ENCODE data around the gene CUL4B. TPM values are rescaled to one million over a fixed set of nuclear protein-coding genes. Genes with fewer than 3 reads are reported as not detected.
"Not testable (repeated sequence)": the region's sequence is repeated elsewhere in the genome, so short reads cannot be mapped to it uniquely, and the experiment has no call there.

The CUL4B gene
- 10 to 100 TPM; 64.0 to 76.2 (median 69.1) TPM for polyA plus RNA-seq (ENCODE audit: insufficient read length in 4 of 4)

DNA sequence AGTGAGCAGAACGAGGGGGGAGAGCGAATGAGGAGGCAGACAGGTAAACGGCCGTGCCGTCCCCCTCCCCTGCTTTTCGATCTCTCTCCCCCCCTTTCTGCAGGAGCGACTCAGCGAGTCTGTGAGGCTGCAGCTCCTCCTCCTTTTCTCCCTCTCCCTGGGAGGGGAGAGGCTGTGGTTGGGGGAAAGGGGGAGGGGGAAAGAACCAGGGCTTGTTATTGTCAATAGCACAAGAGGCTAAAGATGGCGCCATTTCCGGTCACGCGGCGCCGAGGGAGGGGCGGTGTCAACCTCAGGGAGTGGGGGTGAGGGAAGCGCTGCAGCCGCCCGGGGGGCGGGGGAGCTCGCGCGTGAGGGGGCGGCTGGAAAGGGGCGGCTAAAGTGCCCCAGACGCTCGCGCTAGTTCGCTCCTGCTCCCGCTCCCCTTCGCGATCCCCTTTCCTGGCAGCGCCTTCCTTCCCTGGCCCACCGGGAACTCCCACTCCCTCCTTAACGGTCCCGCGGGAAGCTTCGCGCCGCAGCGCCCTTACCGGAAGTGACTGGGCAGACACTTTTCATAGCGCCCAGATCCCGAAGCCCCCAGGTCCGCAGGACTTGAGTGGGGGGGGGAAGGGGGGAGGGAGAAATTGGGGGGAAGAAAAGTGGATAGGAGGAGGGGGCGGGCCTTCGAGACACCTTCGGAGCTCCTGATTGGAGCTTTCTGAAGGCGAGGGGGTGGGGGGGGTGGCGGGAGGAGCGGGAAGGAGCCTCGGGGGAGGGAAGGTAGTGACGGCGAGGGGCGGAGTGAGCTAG lies at the start of gene CUL4B:
TSS of gene CUL4B (minus strand) at position 121 of the 792 bp plus-strand sequence. CDS start 324 bp downstream, outside the sequence.
- DNase-seq (ENCODE audit: low read depth in 4 of 4, low spot score in 2 of 4) = peak; percentile 80 to 87 (median 83)

DNA sequence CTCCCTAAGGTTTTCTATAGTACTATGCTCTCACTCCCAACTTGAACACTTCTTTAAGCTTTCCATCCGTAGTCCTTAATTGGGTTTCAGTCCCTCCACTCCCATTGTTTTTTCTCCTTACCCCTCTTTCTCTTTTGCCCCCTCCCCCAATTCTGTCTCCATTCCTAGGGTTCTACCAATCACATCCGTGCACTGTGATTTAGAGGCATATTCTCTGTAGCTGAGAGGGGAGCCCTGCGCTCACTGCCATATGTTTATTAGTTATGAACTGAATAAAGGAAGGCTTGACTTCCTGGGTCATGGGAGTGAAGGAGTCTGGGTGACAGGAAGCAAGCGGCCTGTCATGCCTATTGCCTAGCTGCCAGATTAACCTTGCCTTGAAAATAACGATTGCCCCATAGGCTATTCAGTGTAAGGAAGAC lies 43.6 kb upstream of the CUL4B start:
- DNase-seq (ENCODE audit: low read depth in 4 of 4, low spot score in 2 of 4) = peak; percentile 1 to 8 (median 4)

DNA sequence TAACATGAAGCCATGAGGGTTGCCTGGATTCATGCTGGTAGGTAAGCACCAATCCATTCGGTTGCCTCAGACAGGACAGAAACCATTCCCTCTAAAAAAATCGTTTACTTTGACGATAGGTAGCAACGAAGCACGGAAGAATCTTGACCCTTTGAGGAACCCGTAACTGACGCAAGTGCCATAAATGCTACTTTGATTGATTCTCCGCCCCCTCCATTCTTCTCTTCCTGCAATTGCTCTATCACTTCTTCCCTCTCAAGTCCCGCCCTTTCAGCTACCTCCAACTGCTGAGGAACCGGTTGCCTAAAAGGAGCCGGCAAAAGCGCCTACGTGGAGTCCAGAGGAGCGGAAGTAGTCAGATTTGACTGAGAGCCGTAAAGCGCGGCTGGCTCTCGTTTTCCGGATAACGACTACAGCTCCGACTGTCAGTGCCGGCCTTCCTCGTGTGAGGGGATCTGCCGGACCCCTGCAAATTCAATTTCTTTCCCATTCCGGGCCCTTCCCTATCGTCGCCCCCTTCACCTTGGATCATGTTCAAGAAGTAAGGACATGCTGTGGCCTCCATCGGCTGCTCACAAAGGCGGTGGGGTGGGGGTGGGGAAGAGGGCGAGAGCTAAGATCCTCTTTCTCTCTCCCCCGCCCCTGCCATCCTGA lies 43.1 kb upstream of the CUL4B start, which contains the start of gene MCTS1:
TSS of gene MCTS1 (plus strand) at position 395 of the 654 bp plus-strand sequence. CDS start at position 531, 136 bp downstream.
- peak; percentile 67 to 84 (median 78) for DNase-seq (ENCODE audit: low read depth in 4 of 4, low spot score in 2 of 4)

DNA sequence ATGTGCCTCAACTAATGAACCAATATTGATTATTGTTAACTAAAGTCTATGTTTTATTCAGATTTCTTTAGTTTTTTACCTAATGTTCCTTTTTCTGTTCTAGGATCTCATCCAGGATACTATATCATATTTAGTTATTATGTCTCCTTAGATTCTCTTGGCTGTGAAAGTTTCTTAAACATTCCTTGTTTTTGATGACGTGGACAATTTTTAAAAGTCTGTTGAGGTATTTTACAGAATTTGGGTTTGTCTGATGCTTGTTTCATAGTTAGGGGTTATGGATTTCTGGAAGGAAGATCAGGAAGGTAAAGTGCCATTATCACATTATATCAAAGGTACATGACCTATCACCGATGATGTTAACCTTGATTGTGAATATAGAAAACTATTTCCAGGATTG lies 24.9 kb upstream of the CUL4B start:
- no peak for DNase-seq (ENCODE audit: low read depth in 4 of 4, low spot score in 2 of 4)

DNA sequence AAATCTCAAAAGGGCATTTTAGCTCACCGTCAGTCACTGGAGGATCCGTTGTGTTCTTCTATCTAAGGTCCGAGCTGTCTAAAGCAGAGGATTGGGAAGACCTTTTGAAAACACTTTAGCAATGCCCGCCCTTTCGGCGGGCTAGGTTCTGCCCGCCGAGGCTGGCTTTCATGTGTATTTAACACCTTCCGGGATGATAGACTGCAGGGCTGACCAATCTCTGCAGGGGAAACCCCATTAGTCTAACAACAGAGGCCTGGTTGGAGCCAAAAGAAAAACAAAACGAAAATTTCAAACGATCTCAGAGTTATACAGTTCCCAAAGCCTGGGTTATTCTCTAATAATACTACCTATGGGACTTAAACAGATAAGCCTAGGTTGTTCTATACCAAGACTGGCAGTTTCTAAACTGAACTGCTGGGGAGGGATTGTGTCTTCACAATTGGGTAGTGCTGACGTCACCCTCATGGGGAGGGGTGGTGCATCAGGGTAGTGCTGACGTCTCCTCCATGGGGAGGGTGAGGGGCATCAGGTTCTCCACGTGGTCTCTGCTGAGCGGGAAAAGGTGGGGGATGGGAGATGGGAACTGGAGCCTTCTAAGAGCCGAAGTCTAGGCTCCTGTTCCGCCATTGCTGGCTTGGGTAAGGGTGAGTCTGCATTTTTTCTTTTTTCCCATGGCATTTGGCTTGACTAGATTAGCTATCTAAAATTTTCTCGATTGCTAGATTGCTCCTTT lies 14.8 kb upstream of the CUL4B start:
- no peak for DNase-seq (ENCODE audit: low read depth in 4 of 4, low spot score in 2 of 4)

DNA sequence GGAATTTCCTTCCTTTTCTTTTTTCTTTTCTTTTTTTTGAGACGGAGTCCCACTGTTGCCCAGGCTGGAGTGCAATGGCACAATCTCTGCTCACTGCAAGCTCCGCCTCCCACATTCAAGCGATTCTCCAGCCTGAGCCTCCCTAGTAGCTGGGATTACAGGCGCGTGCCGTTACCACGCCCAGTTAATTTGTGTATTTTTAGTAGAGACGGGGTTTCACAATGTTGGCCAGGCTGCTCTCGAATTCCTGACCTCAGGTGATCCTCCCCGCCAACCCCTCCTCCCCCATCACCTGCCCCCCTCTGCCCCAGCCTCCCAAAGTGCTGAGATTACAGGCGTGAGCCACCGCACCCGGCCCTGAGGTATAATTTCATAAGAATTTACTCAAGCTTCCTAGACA lies 13.0 kb upstream of the CUL4B start:
- DNase-seq (ENCODE audit: low read depth in 4 of 4, low spot score in 2 of 4) = not testable (repeated sequence)

DNA sequence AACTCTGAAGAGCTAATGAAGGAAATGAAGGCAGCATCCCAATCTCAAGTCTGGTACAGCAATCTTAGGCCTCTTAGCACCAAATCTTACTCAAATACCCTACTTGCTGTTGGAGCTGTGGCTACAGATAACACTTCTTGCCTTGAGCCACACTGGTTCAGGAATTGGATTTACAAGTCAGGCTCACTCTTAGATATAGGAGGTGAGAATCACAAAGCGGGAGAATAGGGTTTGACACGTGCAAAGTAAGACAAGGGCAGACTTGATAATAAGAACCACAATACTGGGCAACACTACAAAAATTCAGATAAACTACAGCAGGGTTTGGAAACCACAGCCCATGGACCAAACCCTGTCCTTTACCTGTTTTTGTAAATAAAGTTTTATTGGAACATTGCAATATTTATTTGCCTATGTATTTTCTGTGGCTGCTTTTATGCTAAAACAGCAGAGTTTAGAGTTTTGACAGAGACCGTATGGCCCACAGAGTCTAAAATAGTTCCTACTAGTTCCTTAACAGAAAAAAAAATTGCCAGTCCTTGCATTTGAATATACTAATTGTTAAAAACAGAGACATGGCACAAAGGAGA lies 9.3 kb upstream of the CUL4B start:
- no peak for DNase-seq (ENCODE audit: low read depth in 4 of 4, low spot score in 2 of 4)

DNA sequence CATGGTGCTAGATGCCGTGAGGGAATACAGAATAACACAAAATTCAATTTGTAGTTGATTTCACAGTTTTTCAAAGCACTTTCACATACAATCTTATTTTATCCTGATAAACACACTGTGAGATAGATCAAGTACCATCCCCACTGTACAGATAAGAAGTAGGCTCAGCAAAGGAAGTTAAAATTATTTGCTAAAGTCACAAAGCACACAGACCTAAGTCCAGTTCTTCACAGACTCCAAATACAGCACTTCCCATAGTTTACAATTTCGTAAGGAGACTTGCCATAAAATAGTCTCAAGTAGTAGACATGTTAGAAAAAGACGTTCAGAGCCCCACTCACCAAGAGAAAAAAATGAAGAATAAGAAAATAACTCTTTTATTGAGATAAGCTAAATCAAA lies 7.8 kb upstream of the CUL4B start:
- DNase-seq (ENCODE audit: low read depth in 4 of 4, low spot score in 2 of 4) = no peak

DNA sequence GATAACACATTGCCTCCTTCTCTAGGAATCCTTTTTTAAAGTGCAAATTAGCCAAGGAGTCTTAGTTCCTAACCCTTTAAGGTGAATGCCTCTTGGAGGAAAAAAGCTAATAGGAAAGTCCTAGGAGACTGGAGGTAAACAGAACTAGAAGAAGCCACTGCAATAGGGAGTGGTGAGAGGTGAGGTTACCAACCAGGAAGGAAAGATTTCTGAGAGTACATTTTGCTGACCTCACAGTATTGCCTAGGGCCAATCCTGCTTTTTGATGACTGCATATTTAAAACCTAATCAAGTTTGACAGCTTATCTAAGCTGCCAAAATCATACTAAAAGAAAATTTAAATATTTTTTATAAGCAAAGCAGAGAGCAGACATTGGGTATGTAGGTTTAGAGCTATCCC lies 7.3 kb upstream of the CUL4B start:
- DNase-seq (ENCODE audit: low read depth in 4 of 4, low spot score in 2 of 4) = no peak

DNA sequence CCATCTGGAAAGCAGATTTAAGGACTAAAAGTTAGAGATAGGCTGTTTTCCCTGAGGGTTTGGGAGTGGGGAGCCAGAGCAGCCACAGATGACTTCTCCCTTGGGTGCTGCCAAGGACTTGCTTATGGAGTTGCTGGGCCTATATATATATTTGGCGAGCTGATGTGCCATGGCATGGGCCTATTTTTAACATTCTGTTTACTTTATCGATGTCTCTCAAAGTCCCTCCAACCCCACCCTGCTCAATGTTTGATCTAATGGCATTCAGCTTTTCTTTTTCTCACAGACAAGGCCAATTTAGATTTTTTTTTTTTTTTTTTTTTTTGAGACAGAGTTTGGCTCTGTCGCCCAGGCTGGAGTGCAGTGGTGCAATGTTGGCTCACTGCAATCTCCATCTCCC lies 6.1 kb upstream of the CUL4B start:
- no peak for DNase-seq (ENCODE audit: low read depth in 4 of 4, low spot score in 2 of 4)

DNA sequence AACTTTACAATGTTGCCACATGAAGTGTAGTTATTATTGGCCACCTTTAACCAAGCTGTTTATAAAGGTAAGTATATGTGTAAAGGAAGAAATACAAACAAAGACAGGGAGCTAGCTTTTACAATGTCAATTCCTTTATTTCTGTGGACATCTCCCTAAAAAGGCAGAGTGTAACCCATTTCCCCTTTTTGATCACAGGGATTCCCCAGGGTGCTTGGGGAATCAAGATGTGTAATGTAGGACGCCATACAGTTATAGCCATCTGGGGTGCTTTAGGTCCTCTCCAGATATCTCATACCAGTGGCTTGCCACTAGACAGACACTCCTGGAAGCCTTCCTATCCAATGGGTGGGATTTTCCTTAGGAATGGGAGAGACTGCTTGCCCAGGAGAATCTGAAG lies 4.2 kb upstream of the CUL4B start:
- no peak for DNase-seq (ENCODE audit: low read depth in 4 of 4, low spot score in 2 of 4)

DNA sequence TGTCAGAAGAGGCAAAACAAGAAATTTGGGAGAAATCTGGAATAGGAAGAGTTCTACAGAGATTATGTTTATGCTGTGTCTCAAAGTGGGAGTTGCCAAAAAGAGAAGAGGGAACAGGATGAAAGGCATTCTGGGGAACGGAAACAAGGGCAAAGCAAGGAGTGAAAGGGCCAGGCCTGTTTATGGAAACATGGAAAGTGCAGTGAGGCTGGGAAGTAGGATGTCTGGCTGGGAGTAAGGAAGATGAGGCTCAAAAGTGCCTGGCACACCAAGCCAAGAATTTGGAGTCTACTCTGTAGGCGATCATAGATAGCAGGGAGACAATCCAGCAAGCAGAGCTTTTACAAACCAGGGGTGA lies 1.8 kb upstream of the CUL4B start:
- DNase-seq (ENCODE audit: low read depth in 4 of 4, low spot score in 2 of 4) = no peak

DNA sequence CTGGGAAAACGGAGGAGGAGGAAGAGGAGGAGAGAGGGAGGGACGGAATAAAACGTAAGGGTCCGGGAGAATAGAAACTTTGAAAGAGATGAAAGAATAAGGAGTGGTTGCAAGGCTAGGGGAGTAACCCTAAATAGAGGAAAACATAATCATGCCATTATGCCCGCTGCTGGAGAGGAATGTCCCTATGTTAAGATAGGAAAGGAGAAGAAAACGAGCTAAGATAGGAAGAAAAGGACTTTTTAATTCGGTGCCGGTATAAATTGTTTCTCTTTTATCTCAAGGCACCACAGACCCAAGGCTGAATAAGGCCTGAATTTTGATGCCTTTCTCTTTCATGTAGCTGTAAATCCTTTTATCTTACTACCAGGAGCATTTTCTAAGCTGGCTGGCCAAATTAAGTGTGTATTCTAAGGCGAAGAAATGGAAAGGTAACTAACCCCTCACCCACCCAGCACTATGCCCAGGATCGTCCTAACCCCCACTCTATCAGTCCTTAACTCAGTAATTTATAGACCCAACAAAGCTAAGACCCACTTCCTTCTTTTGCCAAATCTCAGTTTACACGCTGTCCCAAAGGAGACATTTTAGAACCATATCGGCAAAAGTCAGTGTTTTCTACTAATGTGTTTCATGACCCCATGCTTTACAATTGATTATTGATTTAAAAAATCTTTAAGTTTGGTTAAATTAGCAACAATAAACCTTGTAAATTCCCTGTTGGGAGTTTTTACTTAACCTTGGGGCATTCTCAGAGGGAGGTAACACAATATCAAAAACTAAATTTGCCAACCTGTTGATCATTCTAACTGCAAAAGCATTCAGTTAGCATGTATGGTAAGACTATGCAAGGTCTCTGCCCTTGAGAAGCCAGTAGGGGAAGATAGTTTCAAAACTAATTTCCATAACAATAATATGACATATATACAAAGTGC lies 1.1 kb upstream of the CUL4B start:
- peak in 1 of 4 donors; percentile 45 for DNase-seq (ENCODE audit: low read depth in 4 of 4, low spot score in 2 of 4)

DNA sequence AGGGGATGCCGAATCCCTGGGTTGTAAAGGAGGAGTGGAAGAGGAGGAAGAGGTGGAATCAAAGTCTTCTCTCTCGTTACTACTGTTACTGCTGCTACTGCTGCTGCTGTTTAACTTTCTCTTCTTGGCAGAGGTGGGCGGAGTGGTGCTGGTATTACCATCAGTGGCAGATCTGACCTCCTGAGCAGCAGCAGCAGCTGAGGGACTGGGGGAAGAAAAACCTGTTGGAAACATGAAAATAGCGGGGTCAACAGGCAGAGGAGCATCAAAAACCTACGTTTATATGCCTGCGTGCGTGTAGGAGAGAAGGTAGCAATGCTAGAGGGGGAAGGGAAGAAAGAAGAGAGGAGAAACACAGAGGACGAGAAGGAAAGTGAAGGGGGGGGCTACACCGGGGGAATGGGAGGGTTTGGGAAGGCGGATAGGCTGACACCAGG lies 339 bp downstream of the CUL4B start:
- peak in 2 of 4 donors; percentile 28 to 55 for DNase-seq (ENCODE audit: low read depth in 4 of 4, low spot score in 2 of 4)

DNA sequence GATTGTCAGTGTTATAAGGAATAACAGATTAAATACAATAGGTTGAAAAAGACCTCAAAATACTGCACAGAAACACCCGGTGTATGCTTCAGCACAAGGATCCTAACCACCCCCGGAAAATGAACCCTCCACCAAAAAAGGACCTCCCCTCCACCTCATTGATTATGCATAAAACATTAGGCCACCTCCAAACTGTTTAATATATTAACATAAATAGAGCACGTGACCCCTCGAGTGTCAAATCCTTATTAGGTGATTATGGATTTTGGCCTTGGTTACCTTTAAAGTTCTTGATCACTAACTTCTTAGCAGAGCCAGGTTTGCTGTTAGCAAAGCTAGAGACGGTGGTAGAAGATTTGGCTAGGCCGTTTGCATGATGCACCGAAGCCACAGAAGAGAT lies 958 bp downstream of the CUL4B start:
- no peak for DNase-seq (ENCODE audit: low read depth in 4 of 4, low spot score in 2 of 4)

DNA sequence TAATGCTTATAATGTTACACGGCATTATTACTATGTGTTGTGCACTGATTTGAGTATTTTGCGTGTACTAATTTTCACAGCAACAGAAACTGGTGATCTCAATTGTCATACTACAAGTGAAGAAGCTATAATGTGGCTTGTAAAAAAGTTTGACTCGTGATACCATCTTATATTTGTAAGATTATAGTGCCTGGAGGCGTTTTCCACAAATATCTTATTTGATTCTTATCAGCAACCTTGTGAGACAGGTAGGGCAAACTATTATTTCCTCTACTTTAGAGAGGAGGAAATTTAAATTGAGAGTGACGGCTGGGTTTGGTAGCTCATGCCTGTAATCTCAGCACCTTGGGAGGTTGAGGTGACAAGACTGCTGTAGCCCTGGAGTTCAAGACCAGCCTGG lies 4.5 kb downstream of the CUL4B start:
- no peak for DNase-seq (ENCODE audit: low read depth in 4 of 4, low spot score in 2 of 4)

DNA sequence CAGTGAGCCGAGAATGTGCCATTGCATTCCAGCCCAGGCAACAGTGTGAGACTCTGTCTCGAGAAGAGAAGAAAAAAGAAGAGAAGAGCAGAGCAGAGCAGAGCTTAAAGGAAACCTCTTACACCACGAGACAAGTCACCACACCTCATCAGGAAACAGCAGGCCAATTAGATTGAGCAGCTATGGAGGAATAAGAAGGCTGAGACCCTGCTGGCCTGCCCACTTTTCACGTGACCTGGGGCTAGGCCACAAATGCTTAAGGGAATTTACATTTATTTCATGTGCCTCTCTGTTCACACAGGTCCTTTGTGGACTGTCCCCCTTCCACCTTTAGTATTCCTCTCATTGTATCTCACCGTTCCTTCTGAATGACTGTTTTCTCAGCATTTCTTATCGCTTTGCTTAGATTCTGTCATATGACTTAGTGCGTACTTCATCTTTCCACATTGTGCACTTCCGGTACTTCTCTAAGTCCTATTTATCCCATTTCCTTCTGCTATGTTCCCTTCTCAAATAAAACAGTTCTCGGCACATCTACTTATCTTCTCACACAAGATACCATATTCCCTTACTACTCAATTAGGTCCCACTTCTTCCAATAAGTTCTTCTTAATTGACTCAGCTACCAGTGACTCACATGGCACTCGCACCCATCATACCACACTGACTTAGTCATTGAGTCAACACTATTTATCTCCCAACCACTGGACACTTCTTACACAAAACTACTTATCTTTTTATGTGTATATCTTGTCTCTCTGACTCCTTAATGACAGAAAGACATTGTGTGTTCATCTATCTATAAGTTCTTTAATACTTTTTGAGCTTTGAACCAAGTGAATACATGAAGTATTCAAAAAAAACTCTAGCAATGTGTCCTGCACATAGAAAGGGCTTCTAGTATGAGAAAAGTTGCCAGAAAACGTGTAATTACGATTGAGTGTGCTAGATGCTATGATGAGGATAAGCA lies 11.0 kb downstream of the CUL4B start:
- no peak for DNase-seq (ENCODE audit: low read depth in 4 of 4, low spot score in 2 of 4)

DNA sequence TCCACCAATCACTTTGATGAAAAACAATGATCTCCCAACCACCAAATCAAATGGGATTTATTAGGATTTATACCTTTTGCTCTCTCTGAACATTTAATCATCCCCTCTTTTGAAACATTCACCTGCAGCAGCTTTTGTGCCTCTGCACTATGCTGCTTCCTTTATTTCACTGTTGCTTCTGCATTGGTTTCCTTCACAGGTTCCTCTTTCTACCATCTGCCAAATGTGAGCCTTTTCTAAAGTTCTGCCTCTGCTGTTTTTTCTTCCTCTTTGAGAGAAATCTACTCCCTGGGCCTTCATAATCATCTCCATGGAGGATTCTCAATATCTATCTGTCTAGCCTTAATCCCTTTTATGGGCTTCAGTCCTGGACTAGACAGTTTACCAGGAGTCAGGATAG lies 24.7 kb downstream of the CUL4B start:
- no peak for DNase-seq (ENCODE audit: low read depth in 4 of 4, low spot score in 2 of 4)
